GM19463 (cell line): Measurements from ENCODE around the gene PARP15.

Experiments used
- ATAC-seq: cut with Tn5 transposase; IDR thresholded peaks from one replicate; pipeline ENCODE4 v1.9.1; 2021; ENCODE audit warnings: mild to moderate bottlenecking, moderate library complexity; ENCODE audit not compliant: unreplicated experiment

PARP15 gene

GRCh38 chr3:122568755-122569154 lies 8.7 kb upstream of the PARP15 start:
- no peak for ATAC-seq

- ATAC-seq = no peak
Observed at GRCh38 chr3:122572940-122573412, 4.5 kb upstream of the PARP15 start.

GRCh38 chr3:122576174-122576940 lies 1.1 kb upstream of the PARP15 start:
- peak; percentile 80 for ATAC-seq

- no peak for ATAC-seq
Observed at GRCh38 chr3:122578069-122578740, 755 bp downstream of the PARP15 start.

GRCh38 chr3:122580470-122580869 lies 3.0 kb downstream of the PARP15 start:
- no peak for ATAC-seq

- no peak for ATAC-seq
Observed at GRCh38 chr3:122581622-122582021, 4.2 kb downstream of the PARP15 start.

GRCh38 chr3:122582390-122582789 lies 4.9 kb downstream of the PARP15 start:
- no peak for ATAC-seq

- ATAC-seq = no peak
Observed at GRCh38 chr3:122586098-122586497, 8.6 kb downstream of the PARP15 start.

- ATAC-seq = no peak
Observed at GRCh38 chr3:122586773-122587485, 9.5 kb downstream of the PARP15 start.

GRCh38 chr3:122587572-122587971 lies 10.1 kb downstream of the PARP15 start:
- no peak for ATAC-seq

GRCh38 chr3:122589297-122589696 lies 11.8 kb downstream of the PARP15 start:
- ATAC-seq = peak; percentile 43

GRCh38 chr3:122590610-122591009 lies 13.2 kb downstream of the PARP15 start:
- no peak for ATAC-seq

GRCh38 chr3:122594025-122594424 lies 16.6 kb downstream of the PARP15 start:
- no peak for ATAC-seq

GRCh38 chr3:122598151-122598550 lies 20.7 kb downstream of the PARP15 start:
- ATAC-seq = no peak

GRCh38 chr3:122598556-122598955 lies 21.1 kb downstream of the PARP15 start:
- no peak for ATAC-seq

- no peak for ATAC-seq
Observed at GRCh38 chr3:122602011-122602710, 24.7 kb downstream of the PARP15 start.

- ATAC-seq = no peak
Observed at GRCh38 chr3:122603056-122603455, 25.6 kb downstream of the PARP15 start.

GRCh38 chr3:122606330-122606729 lies 28.9 kb downstream of the PARP15 start:
- no peak for ATAC-seq

- no peak for ATAC-seq
Observed at GRCh38 chr3:122608916-122609315, 31.5 kb downstream of the PARP15 start.

GRCh38 chr3:122609798-122610559 lies 32.5 kb downstream of the PARP15 start:
- ATAC-seq = peak; percentile 96
